T follicular helper cell (primary cell): ENCODE results near the gene KLHL29.
"Not testable (repeated sequence)": the region's sequence is repeated elsewhere in the genome, so short reads cannot be mapped to it uniquely, and the experiment has no call there.

Source experiments
- DNase-seq: peaks from one replicate; pipeline ENCODE4 v3.0.0-alpha.2; 2020; ENCODE audit warnings: low read depth

The KLHL29 gene

GRCh38 chr2:23719716-23720115 lies 334.7 kb downstream of the KLHL29 start:
- no peak for DNase-seq

- no peak for DNase-seq
These were observed 335.9 kb downstream of the KLHL29 start for GRCh38 chr2:23720705-23721453.

- DNase-seq = no peak
These were observed 336.5 kb downstream of the KLHL29 start for GRCh38 chr2:23721454-23721826.

GRCh38 chr2:23722255-23722654 lies 337.3 kb downstream of the KLHL29 start:
- DNase-seq = no peak

GRCh38 chr2:23723029-23723428 lies 338.1 kb downstream of the KLHL29 start:
- DNase-seq = not testable (repeated sequence)

GRCh38 chr2:23734416-23734815 lies 349.4 kb downstream of the KLHL29 start:
- DNase-seq = no peak

- DNase-seq = not testable (repeated sequence)
These were observed 351.8 kb downstream of the KLHL29 start for GRCh38 chr2:23736783-23737182.

- no peak for DNase-seq
These were observed 360.2 kb downstream of the KLHL29 start for GRCh38 chr2:23745068-23745725.

- DNase-seq = no peak
These were observed 360.7 kb downstream of the KLHL29 start for GRCh38 chr2:23745726-23746105.

- no peak for DNase-seq
These were observed 361.3 kb downstream of the KLHL29 start for GRCh38 chr2:23746141-23746863.

- no peak for DNase-seq
These were observed 366.8 kb downstream of the KLHL29 start for GRCh38 chr2:23751747-23752265.

- no peak for DNase-seq
These were observed 368.5 kb downstream of the KLHL29 start for GRCh38 chr2:23753291-23754010.

GRCh38 chr2:23754970-23755369 lies 370.0 kb downstream of the KLHL29 start:
- DNase-seq = no peak

- DNase-seq = no peak
These were observed 371.8 kb downstream of the KLHL29 start for GRCh38 chr2:23756593-23757292.

GRCh38 chr2:23757686-23758433 lies 372.9 kb downstream of the KLHL29 start:
- DNase-seq = no peak
